ENCODE measurements around the gene MPP3.

The MPP3 gene

GRCh38 chr17:43774304-43775250, 58.4 kb downstream of the MPP3 start:
- H3K4me2 ChIP-seq (ENCODE audit: low read length), result no peak overlapping the region
- no peaks in the 10 kb centered on the region for H3F3A ChIP-seq (ENCODE audit: control insufficient read depth, insufficient read depth)
- H3K79me2 ChIP-seq (ENCODE audit: control insufficient read depth, low read length), result no peaks in the 10 kb centered on the region
- no peaks in the 10 kb centered on the region for H3K9me3 ChIP-seq (ENCODE audit: control insufficient read depth, insufficient read depth, low read length)
- no peaks in the 10 kb centered on the region for H3K36me3 ChIP-seq (ENCODE audit: control insufficient read depth, low read length)
- H3K4me3 ChIP-seq (ENCODE audit: low read length), result no peak overlapping the region
- H3K4me1 ChIP-seq (ENCODE audit: control insufficient read depth, low read length), result peaks cover 14% of the 10 kb centered on the region; the same call in 1 of the 2 replicates
- no peaks in the 10 kb centered on the region for H4K20me1 ChIP-seq (ENCODE audit: control insufficient read depth, insufficient read depth, low read depth, low read length)
- H3K27me3 ChIP-seq (ENCODE audit: control insufficient read depth, low read length), result peaks cover 17% of the 10 kb centered on the region
- H3K9me2 ChIP-seq (replicated peaks; ENCODE audit: control insufficient read depth, low read length), result no peaks in the 10 kb centered on the region
- H3K27ac ChIP-seq (ENCODE audit: low read depth, low read length), result no peak overlapping the region
- TF ChIP-seq CTCF (IDR thresholded peaks at IDR 0.05; ENCODE audit: low read depth, low read length, poor library complexity, severe bottlenecking) (no peak), EZH2phosphoT487 (IDR thresholded peaks at IDR 0.05; ENCODE audit: borderline replicate concordance, low read length) (no peak)

GRCh38 chr17:43772877-43773648, 59.9 kb downstream of the MPP3 start:
- TF ChIP-seq CTCF (IDR thresholded peaks at IDR 0.05; ENCODE audit: low read depth, low read length, poor library complexity, severe bottlenecking) (no peak), EZH2phosphoT487 (IDR thresholded peaks at IDR 0.05; ENCODE audit: borderline replicate concordance, low read length) (no peak)
- H4K20me1 ChIP-seq (ENCODE audit: control insufficient read depth, insufficient read depth, low read depth, low read length), result no peaks in the 10 kb centered on the region

GRCh38 chr17:43771463-43771862, 61.5 kb downstream of the MPP3 start:
- Histone ChIP-seq H3K9me2 (replicated peaks; ENCODE audit: control insufficient read depth, low read length) (no peaks in the 10 kb centered on the region), H3K79me2 (ENCODE audit: control insufficient read depth, low read length) (no peaks in the 10 kb centered on the region), H3K4me2 (ENCODE audit: low read length) (no peak overlapping the region), H3K4me1 (ENCODE audit: control insufficient read depth, low read length) (peaks cover 13% of the 10 kb centered on the region), H3K36me3 (ENCODE audit: control insufficient read depth, low read length) (no peaks in the 10 kb centered on the region), H3F3A (ENCODE audit: control insufficient read depth, insufficient read depth) (no peaks in the 10 kb centered on the region), H4K20me1 (ENCODE audit: control insufficient read depth, insufficient read depth, low read depth, low read length) (no peaks in the 10 kb centered on the region), H3K9me3 (ENCODE audit: control insufficient read depth, insufficient read depth, low read length) (no peaks in the 10 kb centered on the region), H3K4me3 (ENCODE audit: low read length) (no peak overlapping the region), H3K27ac (ENCODE audit: low read depth, low read length) (no peak overlapping the region), H3K27me3 (ENCODE audit: control insufficient read depth, low read length) (no peaks in the 10 kb centered on the region)
- no peak for TF ChIP-seq CTCF (IDR thresholded peaks at IDR 0.05; ENCODE audit: low read depth, low read length, poor library complexity, severe bottlenecking)
- no peak for TF ChIP-seq EZH2phosphoT487 (IDR thresholded peaks at IDR 0.05; ENCODE audit: borderline replicate concordance, low read length)

More at GRCh38 chr17:43772877-43773648, 59.9 kb downstream of the MPP3 start:
- no peaks in the 10 kb centered on the region for H3K9me3 ChIP-seq (ENCODE audit: control insufficient read depth, insufficient read depth, low read length)
- no peaks in the 10 kb centered on the region for H3K36me3 ChIP-seq (ENCODE audit: control insufficient read depth, low read length)
- no peaks in the 10 kb centered on the region for H3K9me2 ChIP-seq (replicated peaks; ENCODE audit: control insufficient read depth, low read length)
- no peaks in the 10 kb centered on the region for H3K79me2 ChIP-seq (ENCODE audit: control insufficient read depth, low read length)
- peaks cover 14% of the 10 kb centered on the region for H3K4me1 ChIP-seq (ENCODE audit: control insufficient read depth, low read length)
- no peak overlapping the region for H3K4me3 ChIP-seq (ENCODE audit: low read length)
- H3K27me3 ChIP-seq (ENCODE audit: control insufficient read depth, low read length), result peaks cover 5% of the 10 kb centered on the region
- H3K27ac ChIP-seq (ENCODE audit: low read depth, low read length), result no peak overlapping the region
- no peak overlapping the region for H3K4me2 ChIP-seq (ENCODE audit: low read length)
- no peaks in the 10 kb centered on the region for H3F3A ChIP-seq (ENCODE audit: control insufficient read depth, insufficient read depth)

Data from DOHH2 (cell line).